Gastroesophageal sphincter (tissue), 4 donors: ENCODE results near the gene LRRC47. TPM values are rescaled to one million over a fixed set of nuclear protein-coding genes. Genes with fewer than 3 reads are reported as not detected.

ENCODE experiments used
- ATAC-seq: fragments of 150-250 bp; one replicate; pipeline ENCODE4 v1.9.1; 2016; ENCODE audit warnings: mild to moderate bottlenecking, moderate library complexity
- H3K27ac ChIP-seq, 4 donors: fragments of 200-600 bp; sonication (generic) in 3 of 4; 1 replicate in 3 of 4; 2 replicates in 1 of 4; pipeline ENCODE4 v1.5.1; 2016 to 2019
- H3K27me3 ChIP-seq: fragments of 200-600 bp; sonication (generic); one replicate; pipeline ENCODE4 v1.5.1; 2019
- H3K36me3 ChIP-seq, 2 donors: fragments of 200-600 bp; sonication (generic); one replicate each; pipeline ENCODE4 v1.5.1; 2019; ENCODE audit warnings: control low read depth in 1 of 2
- H3K4me1 ChIP-seq, 3 donors: fragments of 200-600 bp; sonication (generic); 1 replicate in 2 of 3; 2 replicates in 1 of 3; pipeline ENCODE4 v1.5.1; 2016 to 2019; ENCODE audit warnings: control low read depth in 2 of 3
- H3K4me3 ChIP-seq, 2 donors: fragments of 200-600 bp; sonication (generic); one replicate each; pipeline ENCODE4 v1.5.1; 2019; ENCODE audit warnings: mild to moderate bottlenecking in 1 of 2, moderate library complexity in 1 of 2
- H3K9me3 ChIP-seq, 3 donors: fragments of 200-600 bp; sonication (generic); one replicate each; pipeline ENCODE4 v1.5.1; 2017 to 2019; ENCODE audit warnings: control low read depth in 2 of 3
- EP300 ChIP-seq: sonication (generic); formaldehyde crosslinking; IDR thresholded peaks from one replicate; pipeline ENCODE4 v1.6.1; 2017; ENCODE audit warnings: antibody characterized with exemption, mild to moderate bottlenecking
- POLR2A ChIP-seq, 2 donors: fragments of 450-650 bp; IDR thresholded peaks; one replicate each; pipeline ENCODE4 v1.6.1; 2017; ENCODE audit warnings: antibody characterized with exemption in 2 of 2, mild to moderate bottlenecking in 2 of 2, moderate library complexity in 1 of 2
- POLR2AphosphoS5 ChIP-seq: sonication (generic); formaldehyde crosslinking; IDR thresholded peaks from one replicate; pipeline ENCODE4 v1.6.1; 2017; ENCODE audit warnings: antibody characterized with exemption
- WGBS, 2 donors: methylation state at CpG; one replicate each; pipeline ENCODE4 v1.1.5; 2018; ENCODE audit warnings: low coverage in 1 of 2; 5-methylcytosine and 5-hydroxymethylcytosine counted together
- total RNA-seq, 4 donors: library from RNA; depleted of rRNA; stranded (reverse); fragments of >200 nt; gene quantifications; one replicate each; pipeline ENCODE4 v1.1.0, GENCODE V29; 2016
- TF ChIP-seq, protein P1 (sequence below), 4 experiments: fragments of 200-600 bp in 2 of 4; fragments of 450-650 bp in 2 of 4; sonication (generic) in 1 of 4; IDR thresholded peaks; one replicate each; pipeline ENCODE4 v1.5.1; 2017 to 2019; ENCODE audit warnings: antibody characterized with exemption in 4 of 4, mild to moderate bottlenecking in 2 of 4, moderate library complexity in 2 of 4

Gene LRRC47
- total RNA-seq, 4 donors from 2014 or later: 36.5 to 47.9 (median 46.5) TPM

DNA sequence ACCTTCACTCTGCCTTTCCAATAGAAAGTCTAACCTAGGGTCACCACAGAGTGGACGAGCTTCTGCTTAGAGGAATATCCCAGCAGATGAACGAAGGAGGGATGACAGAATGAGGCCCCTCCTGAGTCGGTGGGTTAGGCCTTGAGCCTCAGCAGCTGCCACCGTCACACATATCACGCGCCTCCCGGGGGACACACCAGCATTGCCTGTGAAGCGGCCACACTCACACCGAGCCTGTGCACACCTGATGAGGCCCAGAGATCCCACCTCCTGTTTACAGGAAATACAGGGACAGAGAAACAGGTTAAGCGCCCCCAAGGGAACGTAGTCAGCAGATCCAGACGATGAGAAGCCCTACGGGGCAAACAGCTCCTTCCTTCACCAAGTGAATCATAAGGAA, 25.1 kb upstream of the LRRC47 start:
- Histone ChIP-seq H3K36me3 (peaks cover 0 to 97% of the 10 kb centered on the region in 2 donors), H3K4me3 (no peak overlapping the region), H3K27ac (no peak overlapping the region), H3K4me1 (no peaks in the 10 kb centered on the region), H3K9me3 (no peaks in the 10 kb centered on the region), H3K27me3 (no peaks in the 10 kb centered on the region)
- no peak for ATAC-seq
- 59 to 70% methylated on average over 5 to 8 of the region's 13 CpGs for WGBS, 2 donors
- TF ChIP-seq POLR2AphosphoS5 (no peak), EP300 (no peak), POLR2A (IDR thresholded peaks at IDR 0.05) (no peak)
- TF ChIP-seq, protein P1, sequence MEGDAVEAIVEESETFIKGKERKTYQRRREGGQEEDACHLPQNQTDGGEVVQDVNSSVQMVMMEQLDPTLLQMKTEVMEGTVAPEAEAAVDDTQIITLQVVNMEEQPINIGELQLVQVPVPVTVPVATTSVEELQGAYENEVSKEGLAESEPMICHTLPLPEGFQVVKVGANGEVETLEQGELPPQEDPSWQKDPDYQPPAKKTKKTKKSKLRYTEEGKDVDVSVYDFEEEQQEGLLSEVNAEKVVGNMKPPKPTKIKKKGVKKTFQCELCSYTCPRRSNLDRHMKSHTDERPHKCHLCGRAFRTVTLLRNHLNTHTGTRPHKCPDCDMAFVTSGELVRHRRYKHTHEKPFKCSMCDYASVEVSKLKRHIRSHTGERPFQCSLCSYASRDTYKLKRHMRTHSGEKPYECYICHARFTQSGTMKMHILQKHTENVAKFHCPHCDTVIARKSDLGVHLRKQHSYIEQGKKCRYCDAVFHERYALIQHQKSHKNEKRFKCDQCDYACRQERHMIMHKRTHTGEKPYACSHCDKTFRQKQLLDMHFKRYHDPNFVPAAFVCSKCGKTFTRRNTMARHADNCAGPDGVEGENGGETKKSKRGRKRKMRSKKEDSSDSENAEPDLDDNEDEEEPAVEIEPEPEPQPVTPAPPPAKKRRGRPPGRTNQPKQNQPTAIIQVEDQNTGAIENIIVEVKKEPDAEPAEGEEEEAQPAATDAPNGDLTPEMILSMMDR (IDR thresholded peaks at IDR 0.05): no peak

DNA sequence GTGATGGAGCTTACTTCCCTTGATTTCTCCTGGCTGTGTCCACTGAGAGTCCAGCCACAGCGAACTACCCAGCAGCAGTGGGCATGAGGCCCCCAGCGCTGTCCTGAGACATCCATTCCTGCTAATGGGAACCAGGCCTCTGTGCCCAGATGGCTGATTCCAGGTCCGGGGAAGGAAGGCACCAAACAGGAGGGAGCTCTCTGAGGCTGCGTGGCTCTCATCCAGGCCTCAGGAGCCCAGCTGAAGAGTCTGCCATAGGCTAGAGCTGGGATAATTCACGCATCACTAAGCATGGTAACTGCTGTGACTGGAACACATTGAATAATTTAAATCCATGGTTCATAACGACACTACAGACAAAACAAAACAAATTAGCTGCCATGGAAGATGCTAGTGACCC, 24.7 kb upstream of the LRRC47 start:
- Histone ChIP-seq H3K36me3 (peaks cover 0 to 97% of the 10 kb centered on the region in 2 donors), H3K27ac (no peak overlapping the region), H3K4me3 (no peak overlapping the region), H3K9me3 (no peaks in the 10 kb centered on the region), H3K4me1 (no peaks in the 10 kb centered on the region), H3K27me3 (no peaks in the 10 kb centered on the region)
- WGBS, 2 donors: 71 to 83% methylated on average over 2 to 5 of the region's 6 CpGs
- no peak for ATAC-seq
- no peak for TF ChIP-seq POLR2AphosphoS5
- TF ChIP-seq EP300: no peak
- TF ChIP-seq, protein P1 (IDR thresholded peaks at IDR 0.05): no peak
- TF ChIP-seq POLR2A (IDR thresholded peaks at IDR 0.05): no peak

DNA sequence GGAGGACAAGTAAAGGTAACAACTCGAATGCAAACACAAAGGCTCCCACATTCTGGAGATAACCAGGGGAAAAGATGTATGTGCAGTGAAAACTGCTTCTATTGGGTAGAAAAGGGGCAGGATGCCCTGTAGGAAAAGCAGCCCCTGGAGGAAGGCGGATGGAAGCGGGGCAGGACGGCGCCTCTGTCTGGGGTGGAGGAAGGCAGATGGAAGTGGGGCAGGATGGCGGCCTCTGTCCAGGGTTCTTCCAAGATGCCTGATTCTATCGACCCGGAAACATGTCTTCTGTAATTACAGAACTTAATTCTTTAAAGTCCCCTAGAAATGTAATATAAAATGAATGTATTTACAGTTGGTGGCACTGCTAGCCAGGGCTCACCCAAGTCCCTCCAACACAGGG, 24.0 kb upstream of the LRRC47 start:
- peaks cover 0 to 97% of the 10 kb centered on the region in 2 donors for H3K36me3 ChIP-seq
- H3K4me3 ChIP-seq: no peak overlapping the region
- no peaks in the 10 kb centered on the region for H3K27me3 ChIP-seq
- H3K4me1 ChIP-seq: no peaks in the 10 kb centered on the region
- 85 to 90% methylated on average over 8 of the region's 8 CpGs for WGBS, 2 donors
- ATAC-seq: no peak
- TF ChIP-seq EP300 (no peak), POLR2AphosphoS5 (no peak), POLR2A (IDR thresholded peaks at IDR 0.05) (no peak)
- TF ChIP-seq, protein P1 (IDR thresholded peaks at IDR 0.05): no peak
- no peak overlapping the region for H3K27ac ChIP-seq
- no peaks in the 10 kb centered on the region for H3K9me3 ChIP-seq

DNA sequence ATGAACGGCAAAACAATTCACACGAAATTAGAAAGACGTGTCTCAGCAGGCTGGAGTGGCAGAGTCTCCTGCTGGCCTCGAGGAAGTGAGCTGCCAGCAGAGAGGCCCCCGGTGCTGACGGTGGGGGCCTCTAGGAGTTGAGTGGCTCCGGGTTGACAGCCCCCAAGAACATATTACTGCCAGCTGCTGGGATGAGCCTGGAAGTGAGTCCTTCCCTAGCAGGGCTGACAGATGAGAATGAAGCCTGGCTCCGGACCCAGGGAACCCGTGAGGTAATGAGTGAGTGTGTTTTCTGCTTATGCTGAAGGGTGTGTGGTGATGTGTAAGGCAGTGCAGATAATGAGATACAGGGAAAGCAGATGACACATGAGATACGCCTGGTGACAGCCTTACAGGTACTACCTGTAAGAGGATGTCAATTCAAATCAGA, 23.5 kb upstream of the LRRC47 start:
- Histone ChIP-seq H3K27me3 (no peaks in the 10 kb centered on the region), H3K36me3 (peaks cover 0 to 97% of the 10 kb centered on the region in 2 donors), H3K4me1 (no peaks in the 10 kb centered on the region), H3K27ac (no peak overlapping the region), H3K9me3 (no peaks in the 10 kb centered on the region), H3K4me3 (no peak overlapping the region)
- no peak for TF ChIP-seq EP300
- no peak for TF ChIP-seq POLR2AphosphoS5
- no peak for TF ChIP-seq POLR2A (IDR thresholded peaks at IDR 0.05)
- TF ChIP-seq, protein P1 (IDR thresholded peaks at IDR 0.05): no peak
- WGBS, 2 donors: 34 to 54% methylated on average over 6 to 7 of the region's 10 CpGs
- no peak for ATAC-seq

DNA sequence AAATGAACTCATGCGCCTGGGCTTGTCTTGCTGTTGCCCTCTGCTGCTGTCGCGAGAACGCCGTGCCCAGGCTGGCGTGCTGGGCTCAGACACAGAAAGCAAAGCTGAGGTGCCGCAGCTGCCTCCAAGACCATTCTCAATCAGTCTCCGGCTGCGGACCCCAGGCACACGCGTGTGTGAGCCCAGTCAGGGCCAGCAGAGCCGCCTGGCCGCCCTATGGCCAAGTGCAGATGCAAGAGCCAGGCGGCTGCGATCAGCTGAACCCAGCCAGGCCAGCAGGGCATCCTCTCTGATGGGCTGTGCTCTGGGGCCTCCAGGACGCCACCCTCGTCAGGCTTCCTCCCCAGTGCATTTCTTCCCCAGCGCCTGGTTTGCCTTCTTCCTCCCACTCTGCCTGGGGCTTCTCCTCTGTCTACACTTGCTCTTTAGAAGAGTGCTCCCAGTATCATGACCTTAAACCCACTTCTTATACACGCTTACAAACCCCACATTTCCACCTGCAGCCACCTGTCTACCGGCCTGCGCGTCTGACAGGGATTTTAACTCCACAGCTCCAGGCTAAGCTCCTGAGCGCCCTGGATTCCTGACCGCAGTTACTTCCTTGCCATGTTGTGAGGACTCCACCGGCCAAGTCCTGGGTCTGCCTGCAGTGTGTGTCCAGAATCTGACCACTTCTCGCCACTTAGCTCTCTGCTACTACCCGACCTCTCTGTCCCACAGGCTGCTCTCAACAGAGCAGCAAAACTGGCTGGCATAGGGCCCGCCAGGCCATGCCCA, 21.7 kb upstream of the LRRC47 start:
- no peak for ATAC-seq
- WGBS, 2 donors: 81 to 93% methylated on average over 6 to 15 of the region's 28 CpGs
- Histone ChIP-seq H3K4me3 (no peak overlapping the region), H3K9me3 (no peaks in the 10 kb centered on the region), H3K27ac (no peak overlapping the region), H3K36me3 (peaks cover 0 to 95% of the 10 kb centered on the region in 2 donors), H3K4me1 (no peaks in the 10 kb centered on the region), H3K27me3 (no peaks in the 10 kb centered on the region)
- TF ChIP-seq, protein P1 (IDR thresholded peaks at IDR 0.05): no peak
- TF ChIP-seq POLR2A (IDR thresholded peaks at IDR 0.05) (no peak), EP300 (no peak), POLR2AphosphoS5 (no peak)
